ENCODE data around the gene UNC93A. TPM values are rescaled to one million over a fixed set of nuclear protein-coding genes. Genes with fewer than 3 reads are reported as not detected.
"Not testable (repeated sequence)": the region's sequence is repeated elsewhere in the genome, so short reads cannot be mapped to it uniquely, and the experiment has no call there.

UNC93A gene
- total RNA-seq, 2 experiments from 2014 or later = not detected

GRCh38 chr6:167255918-167256553, 35.1 kb upstream of the UNC93A start:
- DNase-seq = no peak
- no peak overlapping the region for H3K4me3 Mint-ChIP-seq
- H3K4me1 Mint-ChIP-seq (ENCODE audit: low read depth) = no peaks in the 10 kb centered on the region
- peaks cover 6% of the 10 kb centered on the region for H3K27me3 Mint-ChIP-seq (ENCODE audit: low read depth)
- H3K9me3 Mint-ChIP-seq = peaks cover 6% of the 10 kb centered on the region
- no peaks in the 10 kb centered on the region for H3K36me3 Mint-ChIP-seq (ENCODE audit: low read depth)
- intact Hi-C loops (cut with micrococcal nuclease) = no loop called here
- no peak overlapping the region for H3K27ac Mint-ChIP-seq
- CTCF ChIA-PET = interaction anchor here (1.4 kb wide), 1 partner anchor 9 kb away, joined by 4 read pairs; no protein-coding TSS in a partner anchor

- H3K36me3 Mint-ChIP-seq (ENCODE audit: low read depth) = no peaks in the 10 kb centered on the region
- no peak overlapping the region for H3K4me3 Mint-ChIP-seq
- H3K4me1 Mint-ChIP-seq (ENCODE audit: low read depth) = no peaks in the 10 kb centered on the region
- H3K27me3 Mint-ChIP-seq (ENCODE audit: low read depth) = peaks cover 17% of the 10 kb centered on the region
- no peak overlapping the region for H3K27ac Mint-ChIP-seq
- DNase-seq = no peak
- intact Hi-C loops (cut with micrococcal nuclease) = no loop called here
- peaks cover 6% of the 10 kb centered on the region for H3K9me3 Mint-ChIP-seq
- CTCF ChIA-PET = interaction anchor here (1.3 kb wide), 1 partner anchor 40 kb away, joined by 3 read pairs; no protein-coding TSS in a partner anchor
Measured at GRCh38 chr6:167258646-167259045, 32.5 kb upstream of the UNC93A start.

DNA sequence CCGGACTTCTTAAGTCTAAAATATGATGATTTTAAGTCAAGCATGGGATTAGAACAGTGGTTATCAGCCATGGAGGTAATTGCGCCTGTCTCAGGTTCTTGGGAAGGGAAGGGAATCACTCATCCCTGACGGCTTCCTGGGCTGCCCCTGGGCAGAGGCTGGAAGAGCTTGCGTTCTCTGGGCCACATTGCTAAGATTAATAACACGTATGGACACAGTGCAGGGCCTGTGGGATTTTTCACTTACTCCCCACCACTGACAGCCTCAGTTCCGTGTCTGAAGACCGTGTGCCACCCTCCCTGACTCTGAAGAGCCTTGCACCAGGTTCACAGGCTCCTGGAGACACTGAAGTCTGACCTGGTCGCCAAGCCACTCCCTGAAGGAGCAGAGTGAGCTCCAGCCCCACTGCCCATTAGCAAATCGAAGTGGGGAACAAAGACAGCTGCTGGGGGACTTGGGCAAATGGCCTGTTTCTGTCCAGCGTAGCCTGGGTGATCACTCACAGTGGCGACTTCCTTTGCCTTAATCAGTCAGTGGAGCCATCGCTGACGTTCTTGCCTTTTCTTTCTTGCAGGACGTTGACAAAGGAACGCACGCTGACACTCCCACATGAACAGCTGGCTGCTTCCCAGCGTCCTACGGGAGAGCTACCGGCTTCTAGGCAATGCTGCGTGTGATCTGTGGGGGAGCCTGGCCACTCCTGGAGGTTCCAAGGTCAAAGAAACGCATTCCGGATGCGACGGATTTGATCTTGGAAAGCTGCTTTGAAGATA, 24.9 kb upstream of the UNC93A start:
- intact Hi-C loops (cut with micrococcal nuclease); H3K9me3 Mint-ChIP-seq; CTCF ChIA-PET; H3K4me1 Mint-ChIP-seq (ENCODE audit: low read depth); H3K36me3 Mint-ChIP-seq (ENCODE audit: low read depth); DNase-seq; H3K27ac Mint-ChIP-seq; H3K4me3 Mint-ChIP-seq: not testable (repeated sequence)
- H3K27me3 Mint-ChIP-seq (ENCODE audit: low read depth) = peaks cover 23% of the 10 kb centered on the region

DNA sequence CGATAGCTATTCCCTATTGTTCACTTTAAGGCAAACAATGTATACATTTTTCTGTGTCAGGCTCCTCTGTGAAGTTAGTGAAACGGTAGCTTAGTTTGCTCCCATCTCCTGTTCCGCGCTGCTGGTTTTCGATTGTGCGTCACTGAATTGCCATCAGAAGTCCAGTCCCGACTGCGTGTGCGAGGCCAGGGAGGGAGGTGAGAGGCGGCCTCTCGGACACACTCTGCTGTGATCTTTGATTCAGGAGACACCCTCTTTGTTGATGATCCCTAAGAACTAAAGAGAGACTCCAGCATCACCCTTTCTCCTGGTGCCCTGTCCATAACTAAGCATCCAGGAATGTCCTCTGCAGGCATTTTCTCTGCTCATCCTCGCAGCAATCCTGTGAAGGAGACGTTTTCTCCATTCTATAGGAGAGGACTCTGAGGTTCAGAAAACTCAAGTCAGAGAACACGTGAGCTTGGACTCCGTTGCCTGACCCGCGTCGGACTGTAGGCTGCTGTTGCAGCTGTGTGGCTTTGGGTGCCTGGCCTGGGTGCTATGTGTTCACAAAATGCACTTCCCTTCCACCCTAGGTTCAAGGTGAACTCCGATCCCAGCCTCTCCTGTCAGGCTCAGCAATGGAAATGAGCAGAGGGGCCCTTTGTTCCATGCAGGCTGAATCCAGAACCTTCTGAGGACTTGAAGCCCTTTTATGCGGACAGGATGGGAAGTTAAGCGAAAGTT, 24.1 kb upstream of the UNC93A start:
- no peaks in the 10 kb centered on the region for H3K9me3 Mint-ChIP-seq
- H3K27ac Mint-ChIP-seq = no peak overlapping the region
- CTCF ChIA-PET = no interaction called here
- no peak overlapping the region for H3K4me3 Mint-ChIP-seq
- no peaks in the 10 kb centered on the region for H3K4me1 Mint-ChIP-seq (ENCODE audit: low read depth)
- H3K36me3 Mint-ChIP-seq (ENCODE audit: low read depth) = no peaks in the 10 kb centered on the region
- H3K27me3 Mint-ChIP-seq (ENCODE audit: low read depth) = peaks cover 22% of the 10 kb centered on the region
- no peak for DNase-seq
- intact Hi-C loops (cut with micrococcal nuclease) = no loop called here

DNA sequence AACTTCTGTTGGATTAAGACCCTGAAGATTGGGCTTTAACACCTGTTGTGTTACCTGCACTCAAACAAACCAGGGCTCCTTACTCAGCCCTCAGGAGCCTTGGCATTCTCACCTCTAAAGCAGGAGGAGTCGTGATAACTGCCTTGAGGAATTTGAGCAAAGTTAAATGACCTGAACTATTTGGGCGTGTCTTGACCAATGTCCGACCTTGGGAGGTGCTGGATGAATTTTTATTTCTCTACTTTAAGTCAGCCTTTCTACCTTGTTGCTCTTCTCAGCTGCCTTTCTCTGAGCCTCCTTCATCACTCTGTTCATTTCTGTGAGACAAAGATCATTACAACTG, 23.6 kb upstream of the UNC93A start:
- DNase-seq; intact Hi-C loops (cut with micrococcal nuclease); H3K4me3 Mint-ChIP-seq; H3K36me3 Mint-ChIP-seq (ENCODE audit: low read depth); H3K4me1 Mint-ChIP-seq (ENCODE audit: low read depth); H3K9me3 Mint-ChIP-seq; H3K27ac Mint-ChIP-seq; CTCF ChIA-PET: not testable (repeated sequence)
- peaks cover 17% of the 10 kb centered on the region for H3K27me3 Mint-ChIP-seq (ENCODE audit: low read depth)

- H3K36me3 Mint-ChIP-seq (ENCODE audit: low read depth) = no peaks in the 10 kb centered on the region
Measured at GRCh38 chr6:167267921-167268401, 23.2 kb upstream of the UNC93A start.

GRCh38 chr6:167268683-167269280, 22.3 kb upstream of the UNC93A start:
- H3K4me3 Mint-ChIP-seq = no peak overlapping the region
- H3K36me3 Mint-ChIP-seq (ENCODE audit: low read depth) = no peaks in the 10 kb centered on the region
- intact Hi-C loops (cut with micrococcal nuclease) = no loop called here
- H3K27me3 Mint-ChIP-seq (ENCODE audit: low read depth) = peaks cover 11% of the 10 kb centered on the region
- no peak for DNase-seq
- CTCF ChIA-PET = no interaction called here
- no peaks in the 10 kb centered on the region for H3K9me3 Mint-ChIP-seq
- H3K27ac Mint-ChIP-seq = no peak overlapping the region
- H3K4me1 Mint-ChIP-seq (ENCODE audit: low read depth) = no peaks in the 10 kb centered on the region

More at GRCh38 chr6:167267921-167268401, 23.2 kb upstream of the UNC93A start:
- H3K4me1 Mint-ChIP-seq (ENCODE audit: low read depth) = no peaks in the 10 kb centered on the region
- CTCF ChIA-PET = no interaction called here
- peaks cover 13% of the 10 kb centered on the region for H3K27me3 Mint-ChIP-seq (ENCODE audit: low read depth)
- H3K4me3 Mint-ChIP-seq = no peak overlapping the region
- no peak overlapping the region for H3K27ac Mint-ChIP-seq
- H3K9me3 Mint-ChIP-seq = no peaks in the 10 kb centered on the region
- intact Hi-C loops (cut with micrococcal nuclease) = no loop called here
- no peak for DNase-seq

- no peaks in the 10 kb centered on the region for H3K4me1 Mint-ChIP-seq (ENCODE audit: low read depth)
- DNase-seq = no peak
- no peaks in the 10 kb centered on the region for H3K36me3 Mint-ChIP-seq (ENCODE audit: low read depth)
- peaks cover 6% of the 10 kb centered on the region for H3K27me3 Mint-ChIP-seq (ENCODE audit: low read depth)
- intact Hi-C loops (cut with micrococcal nuclease) = no loop called here
- H3K9me3 Mint-ChIP-seq = no peaks in the 10 kb centered on the region
- H3K4me3 Mint-ChIP-seq = no peak overlapping the region
- CTCF ChIA-PET = no interaction called here
- no peak overlapping the region for H3K27ac Mint-ChIP-seq
Measured at GRCh38 chr6:167270499-167271311, 20.4 kb upstream of the UNC93A start.

- H3K36me3 Mint-ChIP-seq (ENCODE audit: low read depth) = no peaks in the 10 kb centered on the region
- CTCF ChIA-PET = no interaction called here
- DNase-seq = no peak
Measured at GRCh38 chr6:167272151-167272550, 19.0 kb upstream of the UNC93A start.

DNA sequence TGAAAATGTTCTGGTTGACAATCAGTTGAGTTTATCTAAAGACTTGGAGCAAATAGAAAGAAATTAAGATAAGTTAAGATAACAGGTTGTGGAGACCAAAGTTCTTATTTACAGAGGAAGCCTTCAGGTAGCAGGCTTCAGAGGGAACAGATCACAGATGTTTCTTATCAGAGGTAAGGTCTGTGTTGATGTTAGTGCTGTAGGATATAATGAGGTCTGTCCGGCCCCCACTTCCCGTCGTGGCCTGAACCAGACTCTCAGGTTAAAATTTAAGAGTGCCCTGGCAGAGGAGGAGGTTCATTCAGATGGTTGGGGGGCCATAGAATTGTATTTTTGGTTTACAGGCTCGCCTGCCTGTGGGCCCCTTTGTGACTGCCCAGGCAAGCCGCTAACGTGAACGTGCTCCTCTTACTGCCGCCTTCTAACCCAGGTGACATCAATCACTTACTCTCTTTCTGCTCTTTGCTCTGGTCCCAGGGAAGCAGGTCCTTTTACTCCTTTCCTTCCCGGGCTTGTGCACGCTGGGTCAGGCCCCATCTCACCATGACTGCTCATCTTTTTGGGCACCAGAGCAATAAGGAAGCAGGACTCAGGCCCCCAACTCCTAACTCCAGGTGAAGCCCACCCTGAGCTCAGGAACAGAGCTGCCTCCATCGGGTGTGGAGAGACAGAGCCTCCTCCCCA, 18.3 kb upstream of the UNC93A start:
- H3K36me3 Mint-ChIP-seq (ENCODE audit: low read depth) = no peaks in the 10 kb centered on the region
- intact Hi-C loops (cut with micrococcal nuclease) = no loop called here
- H3K27me3 Mint-ChIP-seq (ENCODE audit: low read depth) = peaks cover 10% of the 10 kb centered on the region
- CTCF ChIA-PET = no interaction called here
- no peak overlapping the region for H3K4me3 Mint-ChIP-seq
- no peaks in the 10 kb centered on the region for H3K9me3 Mint-ChIP-seq
- no peak for DNase-seq
- no peaks in the 10 kb centered on the region for H3K4me1 Mint-ChIP-seq (ENCODE audit: low read depth)
- H3K27ac Mint-ChIP-seq = no peak overlapping the region

More at GRCh38 chr6:167272151-167272550, 19.0 kb upstream of the UNC93A start:
- Mint-ChIP-seq H3K27me3 (ENCODE audit: low read depth) (peaks cover 8% of the 10 kb centered on the region), H3K4me1 (ENCODE audit: low read depth) (no peaks in the 10 kb centered on the region), H3K27ac (no peak overlapping the region), H3K4me3 (no peak overlapping the region), H3K9me3 (no peaks in the 10 kb centered on the region)
- intact Hi-C loops (cut with micrococcal nuclease) = no loop called here

- H3K27me3 Mint-ChIP-seq (ENCODE audit: low read depth) = peaks cover 11% of the 10 kb centered on the region
- no peak overlapping the region for H3K4me3 Mint-ChIP-seq
- no peaks in the 10 kb centered on the region for H3K4me1 Mint-ChIP-seq (ENCODE audit: low read depth)
- no peaks in the 10 kb centered on the region for H3K36me3 Mint-ChIP-seq (ENCODE audit: low read depth)
- no peaks in the 10 kb centered on the region for H3K9me3 Mint-ChIP-seq
- intact Hi-C loops (cut with micrococcal nuclease) = no loop called here
- DNase-seq = no peak
- H3K27ac Mint-ChIP-seq = no peak overlapping the region
- CTCF ChIA-PET = interaction anchor here (1.1 kb wide), 1 partner anchor 15 kb away, joined by 4 read pairs; no protein-coding TSS in a partner anchor
Measured at GRCh38 chr6:167274270-167274669, 16.8 kb upstream of the UNC93A start.
